ENCODE measurements around the gene RANBP10.

- TF ChIP-seq CTCF (IDR thresholded peaks at IDR 0.05) (no peak), EP300 (IDR thresholded peaks at IDR 0.05) (no peak)
These were observed 129.4 kb downstream of the RANBP10 start for GRCh38 chr16:67676939-67677338.
